ENCODE data around the gene PAGE2B.
"Not testable (repeated sequence)": the region's sequence is repeated elsewhere in the genome, so short reads cannot be mapped to it uniquely, and the experiment has no call there.

Gene PAGE2B

GRCh38 chrX:55056820-55057674 lies 17.8 kb upstream of the PAGE2B start:
- no peak overlapping the region for H3K27ac ChIP-seq
- TF ChIP-seq CTCF (IDR thresholded peaks at IDR 0.05): no peak
- H3K9me3 ChIP-seq: no peaks in the 10 kb centered on the region
- no peaks in the 10 kb centered on the region for H3K27me3 ChIP-seq
- H3K4me1 ChIP-seq (ENCODE audit: control insufficient read depth in 1 of 2, insufficient read depth in 1 of 2, low read depth in 1 of 2, low read length in 1 of 2): no peaks in the 10 kb centered on the region
- H3K4me3 ChIP-seq (ENCODE audit: low read depth in 1 of 2, low read length in 1 of 2): no peak overlapping the region
- H3K36me3 ChIP-seq: no peaks in the 10 kb centered on the region

GRCh38 chrX:55057675-55058249 lies 17.1 kb upstream of the PAGE2B start:
- no peak overlapping the region for H3K27ac ChIP-seq
- peak; percentile 40 for TF ChIP-seq CTCF (IDR thresholded peaks at IDR 0.05)
- H3K4me3 ChIP-seq (ENCODE audit: low read depth in 1 of 2, low read length in 1 of 2): no peak overlapping the region
- no peaks in the 10 kb centered on the region for H3K36me3 ChIP-seq
- no peaks in the 10 kb centered on the region for H3K27me3 ChIP-seq
- no peaks in the 10 kb centered on the region for H3K4me1 ChIP-seq (ENCODE audit: control insufficient read depth in 1 of 2, insufficient read depth in 1 of 2, low read depth in 1 of 2, low read length in 1 of 2)
- H3K9me3 ChIP-seq: no peaks in the 10 kb centered on the region

- H3K27ac ChIP-seq; H3K9me3 ChIP-seq; H3K4me1 ChIP-seq (ENCODE audit: control insufficient read depth in 1 of 2, insufficient read depth in 1 of 2, low read depth in 1 of 2, low read length in 1 of 2): not testable (repeated sequence)
These were observed 7.7 kb upstream of the PAGE2B start for GRCh38 chrX:55067180-55067579.

GRCh38 chrX:55072286-55072685 lies 2.5 kb upstream of the PAGE2B start:
- no peak overlapping the region for H3K27ac ChIP-seq
- TF ChIP-seq CTCF (IDR thresholded peaks at IDR 0.05): no peak
- H3K4me1 ChIP-seq (ENCODE audit: control insufficient read depth in 1 of 2, insufficient read depth in 1 of 2, low read depth in 1 of 2, low read length in 1 of 2): no peaks in the 10 kb centered on the region
- H3K4me3 ChIP-seq (ENCODE audit: low read depth in 1 of 2, low read length in 1 of 2): no peak overlapping the region
- no peaks in the 10 kb centered on the region for H3K9me3 ChIP-seq
- H3K27me3 ChIP-seq: no peaks in the 10 kb centered on the region
- no peaks in the 10 kb centered on the region for H3K36me3 ChIP-seq

More at GRCh38 chrX:55067180-55067579, 7.7 kb upstream of the PAGE2B start:
- not testable (repeated sequence) for H3K36me3 ChIP-seq; H3K4me3 ChIP-seq (ENCODE audit: low read depth in 1 of 2, low read length in 1 of 2); H3K27me3 ChIP-seq

GRCh38 chrX:55088795-55089489 lies 14.1 kb downstream of the PAGE2B start, which contains the start of gene PAGE2:
Gene PAGE2, plus strand, starts transcription at chrX:55089018. Its CDS starts 1,003 bp downstream, at chrX:55090021.
- H3K4me1 ChIP-seq (ENCODE audit: control insufficient read depth in 1 of 2, insufficient read depth in 1 of 2, low read depth in 1 of 2, low read length in 1 of 2): no peaks in the 10 kb centered on the region
- no peaks in the 10 kb centered on the region for H3K9me3 ChIP-seq
- H3K4me3 ChIP-seq (ENCODE audit: low read depth in 1 of 2, low read length in 1 of 2): no peak within 1 kb of the TSS
- no peaks in the 10 kb centered on the region for H3K27me3 ChIP-seq
- H3K36me3 ChIP-seq: no peaks in the 10 kb centered on the region
- TF ChIP-seq CTCF (IDR thresholded peaks at IDR 0.05): no peak
- H3K27ac ChIP-seq: no peak within 1 kb of the TSS

All from neutrophil (primary cell).